ENCODE measurements around the gene TOPBP1.

DNA sequence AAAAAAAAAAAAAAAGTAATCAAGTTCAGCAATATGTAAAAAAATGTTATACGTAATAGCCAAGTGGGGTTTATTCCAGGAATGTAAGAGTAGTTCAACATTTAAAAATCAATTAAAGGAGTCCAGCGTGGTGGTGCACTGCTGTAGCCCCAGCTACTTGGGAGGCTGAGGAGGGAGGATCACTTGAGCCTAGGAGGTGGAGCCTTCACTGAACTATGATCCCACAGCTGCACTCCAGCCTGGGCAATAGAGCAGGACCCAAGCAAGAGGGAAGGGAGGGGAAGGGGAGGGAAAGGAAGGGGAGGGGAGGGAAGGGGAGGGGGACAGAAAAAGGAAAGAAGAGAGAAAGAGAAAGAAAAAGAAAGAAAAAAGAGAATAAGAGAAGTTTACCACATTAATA, 10.7 kb upstream of the TOPBP1 start:
- TF ChIP-seq, protein P1, sequence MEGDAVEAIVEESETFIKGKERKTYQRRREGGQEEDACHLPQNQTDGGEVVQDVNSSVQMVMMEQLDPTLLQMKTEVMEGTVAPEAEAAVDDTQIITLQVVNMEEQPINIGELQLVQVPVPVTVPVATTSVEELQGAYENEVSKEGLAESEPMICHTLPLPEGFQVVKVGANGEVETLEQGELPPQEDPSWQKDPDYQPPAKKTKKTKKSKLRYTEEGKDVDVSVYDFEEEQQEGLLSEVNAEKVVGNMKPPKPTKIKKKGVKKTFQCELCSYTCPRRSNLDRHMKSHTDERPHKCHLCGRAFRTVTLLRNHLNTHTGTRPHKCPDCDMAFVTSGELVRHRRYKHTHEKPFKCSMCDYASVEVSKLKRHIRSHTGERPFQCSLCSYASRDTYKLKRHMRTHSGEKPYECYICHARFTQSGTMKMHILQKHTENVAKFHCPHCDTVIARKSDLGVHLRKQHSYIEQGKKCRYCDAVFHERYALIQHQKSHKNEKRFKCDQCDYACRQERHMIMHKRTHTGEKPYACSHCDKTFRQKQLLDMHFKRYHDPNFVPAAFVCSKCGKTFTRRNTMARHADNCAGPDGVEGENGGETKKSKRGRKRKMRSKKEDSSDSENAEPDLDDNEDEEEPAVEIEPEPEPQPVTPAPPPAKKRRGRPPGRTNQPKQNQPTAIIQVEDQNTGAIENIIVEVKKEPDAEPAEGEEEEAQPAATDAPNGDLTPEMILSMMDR (IDR thresholded peaks at IDR 0.05; ENCODE audit: low read depth, low read length): no peak
- no peak for TF ChIP-seq POLR2A (IDR thresholded peaks at IDR 0.05; ENCODE audit: extremely low read depth, insufficient read length)

Measured in NB4 (cell line).